Mammary epithelial cell (primary cell): Measurements from ENCODE around the gene ARL4D.

Experiments used
- CTCF ChIP-seq, 2 donors: IDR thresholded peaks in 1 of 2; conservative IDR thresholded peaks in 1 of 2; 2 replicates each; pipeline ENCODE4 v1.5.1; 2011 to 2012; ENCODE audit warnings: inconsistent platforms in 2 of 2, low read length in 2 of 2, mild to moderate bottlenecking in 2 of 2, control low read depth in 1 of 2, low read depth in 1 of 2; ENCODE audit not compliant: insufficient read depth in 1 of 2; ENCODE audit errors: extremely low read depth in 1 of 2
- EZH2 ChIP-seq: IDR thresholded peaks from 2 replicates; pipeline ENCODE4 v1.6.1; 2012; ENCODE audit warnings: low read length, inconsistent platforms, borderline replicate concordance

DNA sequence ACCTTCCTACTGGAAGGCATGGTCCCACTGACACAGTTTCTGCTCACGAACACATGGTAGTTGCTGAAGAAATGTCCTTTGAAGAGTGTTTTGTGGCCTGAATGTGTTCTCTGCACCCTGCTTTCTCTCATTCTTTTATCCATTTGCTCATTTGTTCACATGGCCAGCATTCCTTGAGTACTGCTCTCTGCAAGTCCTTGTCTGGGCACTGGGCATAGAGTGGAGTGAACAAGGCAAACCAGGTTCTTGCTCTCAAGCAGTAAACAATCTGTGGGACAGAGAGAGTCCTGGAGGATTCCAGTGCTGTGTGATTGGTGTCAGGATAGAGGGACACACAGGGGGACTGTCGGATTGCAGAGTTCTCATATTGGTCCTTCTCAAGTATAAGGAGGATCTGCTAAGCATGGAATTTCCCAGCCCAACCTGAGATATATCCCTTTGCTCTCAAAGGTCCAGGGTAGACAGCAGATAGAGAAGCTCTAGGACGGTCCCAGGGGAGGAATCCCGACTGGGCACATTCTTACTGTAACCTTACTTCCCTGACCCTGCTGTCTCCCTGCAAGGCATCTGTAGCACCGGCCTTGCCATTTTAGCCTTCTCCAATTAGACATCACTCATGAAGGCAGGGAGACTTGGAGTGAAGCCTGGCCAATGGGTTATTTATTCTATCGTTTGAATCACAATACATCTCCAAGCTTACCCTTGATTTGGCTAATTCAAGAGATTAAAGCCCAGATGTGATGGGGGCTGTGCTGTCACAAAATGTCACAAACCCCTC is 32.3 kb downstream of the ARL4D start:
- no peak for TF ChIP-seq CTCF (conservative IDR thresholded peaks at IDR 0.05 in 1 of 2, IDR thresholded peaks at IDR 0.05 in 1 of 2; ENCODE audit: extremely low read depth in 1 of 2, insufficient read depth in 1 of 2, low read depth in 1 of 2, low read length in 2 of 2)
- no peak for TF ChIP-seq EZH2
